ENCODE data around the gene DLL1. TPM values are rescaled to one million over a fixed set of nuclear protein-coding genes. Genes with fewer than 3 reads are reported as not detected.
"Not testable (repeated sequence)": the region's sequence is repeated elsewhere in the genome, so short reads cannot be mapped to it uniquely, and the experiment has no call there.

DLL1 gene
- total RNA-seq, 4 donors from 2014 or later: 16.3 to 89.1 (median 32.3) TPM

DNA sequence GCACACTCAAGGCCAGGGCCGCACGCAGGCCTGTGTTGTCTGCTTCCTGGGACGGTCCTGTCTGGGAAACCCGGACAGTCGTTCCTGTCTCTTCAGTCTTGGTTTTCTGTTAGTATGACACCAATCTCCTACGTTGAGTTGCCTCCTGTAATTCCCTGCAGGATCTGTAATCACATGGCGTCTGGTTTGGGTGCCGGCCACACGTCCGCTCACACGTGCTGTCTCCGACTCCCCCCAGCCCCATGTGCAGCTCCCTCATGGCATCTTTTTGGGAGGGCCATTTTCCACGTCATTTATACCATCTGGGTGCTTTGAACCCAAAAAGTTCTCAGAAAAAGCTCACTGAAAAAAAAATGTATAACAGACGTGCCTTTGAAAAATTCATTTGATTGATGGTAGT lies 23.2 kb downstream of the DLL1 start:
- Histone ChIP-seq H3K4me1 (peaks cover 0 to 7% (median 6%) of the 10 kb centered on the region in 4 donors), H3K36me3 (no peaks in the 10 kb centered on the region), H3K27me3 (no peaks in the 10 kb centered on the region), H3K9me3 (no peaks in the 10 kb centered on the region), H3K27ac (no peak overlapping the region), H3K4me3 (no peak overlapping the region)
- TF ChIP-seq, protein P1, sequence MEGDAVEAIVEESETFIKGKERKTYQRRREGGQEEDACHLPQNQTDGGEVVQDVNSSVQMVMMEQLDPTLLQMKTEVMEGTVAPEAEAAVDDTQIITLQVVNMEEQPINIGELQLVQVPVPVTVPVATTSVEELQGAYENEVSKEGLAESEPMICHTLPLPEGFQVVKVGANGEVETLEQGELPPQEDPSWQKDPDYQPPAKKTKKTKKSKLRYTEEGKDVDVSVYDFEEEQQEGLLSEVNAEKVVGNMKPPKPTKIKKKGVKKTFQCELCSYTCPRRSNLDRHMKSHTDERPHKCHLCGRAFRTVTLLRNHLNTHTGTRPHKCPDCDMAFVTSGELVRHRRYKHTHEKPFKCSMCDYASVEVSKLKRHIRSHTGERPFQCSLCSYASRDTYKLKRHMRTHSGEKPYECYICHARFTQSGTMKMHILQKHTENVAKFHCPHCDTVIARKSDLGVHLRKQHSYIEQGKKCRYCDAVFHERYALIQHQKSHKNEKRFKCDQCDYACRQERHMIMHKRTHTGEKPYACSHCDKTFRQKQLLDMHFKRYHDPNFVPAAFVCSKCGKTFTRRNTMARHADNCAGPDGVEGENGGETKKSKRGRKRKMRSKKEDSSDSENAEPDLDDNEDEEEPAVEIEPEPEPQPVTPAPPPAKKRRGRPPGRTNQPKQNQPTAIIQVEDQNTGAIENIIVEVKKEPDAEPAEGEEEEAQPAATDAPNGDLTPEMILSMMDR (IDR thresholded peaks at IDR 0.05): no peak
- no peak for TF ChIP-seq POLR2A (IDR thresholded peaks at IDR 0.05)
- no peak for DNase-seq

DNA sequence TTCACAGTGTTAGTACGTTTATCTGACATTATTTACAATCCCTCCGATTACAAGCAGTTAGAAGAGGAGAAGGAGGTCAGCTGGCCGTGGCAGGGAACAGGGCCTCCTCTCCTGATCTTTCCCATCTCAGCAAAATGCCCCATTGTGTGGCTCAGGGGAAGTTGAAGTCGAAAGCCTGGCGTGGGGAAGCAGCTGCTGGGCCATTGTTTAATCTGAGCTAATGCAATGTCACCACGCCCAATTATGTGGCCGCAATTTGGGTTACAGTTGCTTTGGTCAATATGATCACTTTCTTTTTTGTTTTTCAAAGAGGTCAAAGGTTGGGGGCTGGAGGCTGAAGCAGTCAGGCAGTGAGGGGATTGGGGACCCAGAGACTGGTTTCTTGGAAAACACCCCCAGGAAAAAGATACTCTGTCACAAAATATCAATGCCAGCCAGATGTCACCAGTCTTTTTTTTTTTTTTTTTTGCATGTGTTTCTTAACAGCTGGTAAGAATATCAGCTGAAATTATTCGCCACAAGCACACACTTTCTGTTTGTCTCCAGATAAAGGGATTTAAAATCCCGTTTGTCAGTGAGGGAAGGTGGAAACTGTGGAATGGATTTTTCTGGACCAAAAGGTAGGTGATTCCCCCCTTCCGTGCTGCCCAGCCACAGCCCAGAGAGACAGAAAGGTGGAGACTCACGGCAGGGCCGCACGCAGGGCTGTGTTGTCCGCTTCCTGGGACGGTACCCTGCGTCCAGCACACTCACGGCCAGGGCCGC lies 24.6 kb downstream of the DLL1 start:
- Histone ChIP-seq H3K27me3 (no peaks in the 10 kb centered on the region), H3K4me1 (peaks cover 0 to 5% (median 2%) of the 10 kb centered on the region in 4 donors), H3K36me3 (no peaks in the 10 kb centered on the region), H3K4me3 (no peak overlapping the region), H3K27ac (peak overlapping the region in 2 of 4 donors; percentile 60 to 67), H3K9me3 (no peaks in the 10 kb centered on the region)
- TF ChIP-seq POLR2A (IDR thresholded peaks at IDR 0.05): no peak
- TF ChIP-seq, protein P1 (IDR thresholded peaks at IDR 0.05): no peak
- DNase-seq: peak in 1 of 3 donors; percentile 63

GRCh38 chr6:170265655-170266054 lies 25.2 kb downstream of the DLL1 start:
- Histone ChIP-seq H3K9me3 (no peaks in the 10 kb centered on the region), H3K4me1 (peaks cover 0 to 5% (median 2%) of the 10 kb centered on the region in 4 donors), H3K36me3 (no peaks in the 10 kb centered on the region), H3K27me3 (no peaks in the 10 kb centered on the region), H3K27ac (peak overlapping the region in 2 of 4 donors; percentile 60 to 67), H3K4me3 (peak overlapping the region in 1 of 4 donors; percentile 24)
- peak in 2 of 3 donors; percentile 91 to 92 for DNase-seq
- no peak for TF ChIP-seq POLR2A (IDR thresholded peaks at IDR 0.05)
- TF ChIP-seq, protein P1 (IDR thresholded peaks at IDR 0.05): peak in 3 of 6 experiments; percentile 19 to 40 (median 19)

DNA sequence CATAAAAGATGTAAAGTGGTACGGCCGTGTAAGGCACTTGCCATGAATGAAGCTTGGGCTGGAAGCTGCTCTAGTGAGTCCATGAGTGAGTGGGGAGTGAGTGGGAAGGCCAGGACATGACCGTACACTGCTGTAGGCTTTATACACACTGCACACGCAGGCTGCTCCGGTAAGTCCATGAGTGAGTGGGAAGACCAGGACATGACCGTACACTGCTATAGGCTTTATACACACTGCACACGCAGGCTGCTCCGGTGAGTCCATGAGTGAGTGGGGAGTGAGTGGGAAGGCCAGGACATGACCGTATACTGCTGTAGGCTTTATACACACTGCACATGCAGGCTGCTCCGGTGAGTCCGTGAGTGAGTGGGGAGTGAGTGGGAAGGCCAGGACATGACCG lies 26.2 kb downstream of the DLL1 start:
- H3K36me3 ChIP-seq, H3K27ac ChIP-seq, H3K4me1 ChIP-seq, H3K4me3 ChIP-seq, H3K9me3 ChIP-seq, H3K27me3 ChIP-seq, DNase-seq: not testable (repeated sequence)

DNA sequence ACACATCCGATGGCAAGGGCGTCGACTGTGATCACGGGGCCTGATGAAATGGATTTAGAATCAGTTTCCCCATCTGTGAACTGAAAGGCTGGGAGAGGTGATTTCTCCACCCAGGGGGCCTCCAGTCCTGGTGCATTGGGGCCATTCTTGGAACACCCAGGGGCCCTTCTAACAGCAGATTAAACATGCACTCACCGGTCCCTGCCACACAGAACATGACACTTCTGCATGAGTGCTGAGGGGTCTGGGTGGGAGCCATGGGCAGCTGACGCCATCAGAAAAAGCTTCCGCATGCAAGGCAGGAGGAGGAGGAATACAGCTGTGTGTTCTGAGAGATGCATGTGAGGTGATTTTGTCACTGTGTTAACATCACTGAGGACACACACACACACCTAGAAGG lies 26.8 kb downstream of the DLL1 start:
- peaks cover 0 to 5% (median 2%) of the 10 kb centered on the region in 4 donors for H3K4me1 ChIP-seq
- TF ChIP-seq, protein P1 (IDR thresholded peaks at IDR 0.05): no peak
- no peak for TF ChIP-seq POLR2A (IDR thresholded peaks at IDR 0.05)
- H3K36me3 ChIP-seq: no peaks in the 10 kb centered on the region
- no peaks in the 10 kb centered on the region for H3K9me3 ChIP-seq
- no peak for DNase-seq
- no peaks in the 10 kb centered on the region for H3K27me3 ChIP-seq
- no peak overlapping the region for H3K27ac ChIP-seq
- no peak overlapping the region for H3K4me3 ChIP-seq

DNA sequence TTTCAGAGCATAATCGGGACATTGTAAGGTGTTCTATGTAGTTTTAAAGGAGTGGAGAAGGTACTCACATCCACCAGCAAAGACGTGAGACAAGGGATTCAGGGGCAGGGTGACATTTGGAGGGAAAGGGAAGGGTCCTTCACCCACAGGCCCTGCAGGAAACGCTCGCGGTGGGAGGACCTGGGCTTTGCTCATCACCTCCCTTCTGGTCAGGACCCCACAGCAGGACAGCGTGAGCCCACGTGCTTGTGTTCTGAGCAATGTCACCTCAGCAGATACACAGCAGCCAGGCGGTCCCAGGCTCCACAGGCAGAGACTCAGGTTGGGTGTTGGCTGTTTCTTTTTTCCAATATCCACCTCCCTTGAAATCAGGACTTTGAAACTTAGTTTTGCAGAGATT lies 27.5 kb downstream of the DLL1 start:
- no peak overlapping the region for H3K27ac ChIP-seq
- no peaks in the 10 kb centered on the region for H3K27me3 ChIP-seq
- H3K9me3 ChIP-seq: no peaks in the 10 kb centered on the region
- H3K36me3 ChIP-seq: no peaks in the 10 kb centered on the region
- DNase-seq: no peak
- no peak for TF ChIP-seq POLR2A (IDR thresholded peaks at IDR 0.05)
- TF ChIP-seq, protein P1 (IDR thresholded peaks at IDR 0.05): no peak
- H3K4me3 ChIP-seq: no peak overlapping the region
- H3K4me1 ChIP-seq: peaks cover 0 to 5% (median 2%) of the 10 kb centered on the region in 4 donors
